H9 (cell line): ENCODE data around the gene ELF5. TPM values are rescaled to one million over a fixed set of nuclear protein-coding genes. Genes with fewer than 3 reads are reported as not detected.

Experiments
- DNase-seq: peaks from one replicate; pipeline ENCODE4 v3.0.0-alpha.2; 2017
- H2AFZ ChIP-seq: one replicate; pipeline ENCODE4 v1.6.1; 2013; ENCODE audit warnings: mild to moderate bottlenecking, low read length, control low read depth, moderate library complexity
- H2AK5ac ChIP-seq: 2 replicates; pipeline ENCODE4 v1.6.1; 2013; ENCODE audit warnings: low read length, control low read depth, mixed read lengths; ENCODE audit not compliant: insufficient read length
- H2BK120ac ChIP-seq: one replicate; pipeline ENCODE4 v1.6.1; 2013; ENCODE audit warnings: low read depth, mild to moderate bottlenecking, low read length, control low read depth, inconsistent platforms; ENCODE audit not compliant: poor library complexity, severe bottlenecking
- H2BK12ac ChIP-seq: 2 replicates; pipeline ENCODE4 v1.6.1; 2013; ENCODE audit warnings: low read length, control low read depth, mixed read lengths, low read depth; ENCODE audit not compliant: insufficient read length
- H2BK15ac ChIP-seq: 2 replicates; pipeline ENCODE4 v1.6.1; 2013; ENCODE audit warnings: low read depth, low read length, control low read depth
- H2BK20ac ChIP-seq: one replicate; pipeline ENCODE4 v1.6.1; 2013; ENCODE audit warnings: low read depth, mild to moderate bottlenecking, low read length, control low read depth, inconsistent platforms; ENCODE audit not compliant: poor library complexity, severe bottlenecking
- H2BK5ac ChIP-seq: 2 replicates; pipeline ENCODE4 v1.6.1; 2013; ENCODE audit warnings: low read length, control low read depth, mixed read lengths; ENCODE audit not compliant: insufficient read length
- H3K14ac ChIP-seq: 2 replicates; pipeline ENCODE4 v1.6.1; 2013; ENCODE audit warnings: low read length, control low read depth; ENCODE audit not compliant: insufficient read depth
- H3K18ac ChIP-seq: 2 replicates; pipeline ENCODE4 v1.6.1; 2013; ENCODE audit warnings: low read depth, mild to moderate bottlenecking, mixed read lengths, low read length, control low read depth; ENCODE audit not compliant: insufficient read length
- H3K23ac ChIP-seq: 2 replicates; pipeline ENCODE4 v1.6.1; 2013; ENCODE audit warnings: low read length, control low read depth, mixed read lengths, low read depth; ENCODE audit not compliant: insufficient read length
- H3K23me2 ChIP-seq: 2 replicates; pipeline ENCODE4 v1.6.1; 2013; ENCODE audit warnings: low read depth, mild to moderate bottlenecking, mixed read lengths, low read length, control low read depth; ENCODE audit not compliant: insufficient read length, poor library complexity, severe bottlenecking
- H3K27ac ChIP-seq: 2 replicates; pipeline ENCODE4 v1.5.1; 2013; ENCODE audit warnings: low read length, control low read depth, mixed read lengths, low read depth; ENCODE audit not compliant: insufficient read length
- H3K27me3 ChIP-seq: 2 replicates; pipeline ENCODE4 v1.6.1; 2013; ENCODE audit warnings: low read length, control low read depth, inconsistent platforms; ENCODE audit not compliant: insufficient read depth
- H3K4ac ChIP-seq: 2 replicates; pipeline ENCODE4 v1.6.1; 2013; ENCODE audit warnings: low read depth, mild to moderate bottlenecking, control low read depth, inconsistent platforms, low read length, moderate library complexity
- H3K4me1 ChIP-seq: 2 replicates; pipeline ENCODE4 v1.6.1; 2013; ENCODE audit warnings: low read length, control low read depth, inconsistent platforms; ENCODE audit not compliant: insufficient read depth
- H3K4me2 ChIP-seq: 2 replicates; pipeline ENCODE4 v1.6.1; 2013; ENCODE audit warnings: low read length, control low read depth, mixed read lengths; ENCODE audit not compliant: insufficient read length, insufficient read depth
- H3K56ac ChIP-seq: 2 replicates; pipeline ENCODE4 v1.6.1; 2013; ENCODE audit warnings: low read depth, mild to moderate bottlenecking, mixed read lengths, low read length, control low read depth; ENCODE audit not compliant: insufficient read length
- H3K79me1 ChIP-seq: 2 replicates; pipeline ENCODE4 v1.6.1; 2013; ENCODE audit warnings: low read depth, mild to moderate bottlenecking, moderate library complexity, low read length, control low read depth, inconsistent platforms; ENCODE audit not compliant: insufficient read depth, poor library complexity, severe bottlenecking
- H3K79me2 ChIP-seq: 2 replicates; pipeline ENCODE4 v1.6.1; 2013; ENCODE audit warnings: low read length, control low read depth, inconsistent platforms; ENCODE audit not compliant: insufficient read depth
- H3K9ac ChIP-seq: 2 replicates; pipeline ENCODE4 v1.6.1; 2013; ENCODE audit warnings: low read length, control low read depth, mixed read lengths; ENCODE audit not compliant: insufficient read length; ENCODE audit errors: extremely low read depth
- H3K9me3 ChIP-seq: one replicate; pipeline ENCODE4 v1.6.1; 2013; ENCODE audit warnings: low read depth, low read length, inconsistent platforms; ENCODE audit not compliant: control insufficient read depth
- H3T11ph ChIP-seq: one replicate; pipeline ENCODE4 v1.6.1; 2013; ENCODE audit warnings: mild to moderate bottlenecking, low read length, control low read depth, inconsistent platforms
- H4K20me1 ChIP-seq: one replicate; pipeline ENCODE4 v1.6.1; 2013; ENCODE audit not compliant: control insufficient read depth, insufficient read length, insufficient read depth
- H4K5ac ChIP-seq: 2 replicates; pipeline ENCODE4 v1.6.1; 2013; ENCODE audit warnings: low read depth, mild to moderate bottlenecking, mixed read lengths, low read length, control low read depth; ENCODE audit not compliant: insufficient read length
- H4K8ac ChIP-seq: replicated peaks from 2 replicates; pipeline ENCODE4 v1.6.1; 2013; ENCODE audit warnings: low read length, control low read depth, mixed read lengths, low read depth; ENCODE audit not compliant: insufficient read length
- H4K91ac ChIP-seq: 2 replicates; pipeline ENCODE4 v1.6.1; 2013; ENCODE audit warnings: low read depth, mild to moderate bottlenecking, moderate library complexity, mixed read lengths, low read length, control low read depth; ENCODE audit not compliant: insufficient read length
- H3K27ac Mint-ChIP-seq, 3 experiments: 2 replicates in 2 of 3; 3 replicates in 1 of 3; pipeline ENCODE4 v1.8.0; 2020 to 2021; ENCODE audit warnings: mixed read lengths in 3 of 3, mild to moderate bottlenecking in 1 of 3, moderate library complexity in 1 of 3
- H3K27me3 Mint-ChIP-seq: 2 replicates; pipeline ENCODE4 v1.8.0; 2021; ENCODE audit warnings: low read depth, mild to moderate bottlenecking, moderate library complexity, mixed read lengths
- H3K36me3 Mint-ChIP-seq, 3 experiments: 2 replicates in 2 of 3; 3 replicates in 1 of 3; pipeline ENCODE4 v1.8.0; 2020 to 2021; ENCODE audit warnings: low read depth in 3 of 3, mixed read lengths in 3 of 3; ENCODE audit not compliant: insufficient read depth in 1 of 3
- H3K4me1 Mint-ChIP-seq, 2 experiments: 2 replicates each; pipeline ENCODE4 v1.8.0; 2020; ENCODE audit warnings: mixed read lengths in 2 of 2
- H3K4me3 Mint-ChIP-seq, 2 experiments: 2 replicates in 1 of 2; 3 replicates in 1 of 2; pipeline ENCODE4 v1.8.0; 2020 to 2021; ENCODE audit warnings: mild to moderate bottlenecking in 2 of 2, mixed read lengths in 2 of 2, moderate library complexity in 1 of 2
- H3K9me3 Mint-ChIP-seq, 2 experiments: 2 replicates in 1 of 2; 3 replicates in 1 of 2; pipeline ENCODE4 v1.8.0; 2020; ENCODE audit warnings: mild to moderate bottlenecking in 2 of 2, mixed read lengths in 2 of 2, moderate library complexity in 1 of 2
- WGBS: extraction: QIAGEN DNeasy Blood & Tissue Kit; methylation state at CpG from one replicate; pipeline ENCODE4 v1.1.7; 2013; ENCODE audit warnings: missing lambda C conversion rate, low lambda C conversion rate, mixed read lengths; ENCODE audit not compliant: insufficient read length; ENCODE audit errors: extremely low coverage; 5-methylcytosine and 5-hydroxymethylcytosine counted together
- total RNA-seq: library from RNA; stranded (reverse); gene quantifications from 2 replicates; pipeline ENCODE4 v1.2.1, GENCODE V29; 2021
- TF ChIP-seq, protein P1 (sequence below): fragments of 200-600 bp; sonication (generic); conservative IDR thresholded peaks from 3 replicates; pipeline ENCODE4 v1.8.0; 2021; ENCODE audit warnings: antibody characterized with exemption, mild to moderate bottlenecking

The ELF5 gene
- total RNA-seq, 1 experiment from 2014 or later, result not detected

DNA sequence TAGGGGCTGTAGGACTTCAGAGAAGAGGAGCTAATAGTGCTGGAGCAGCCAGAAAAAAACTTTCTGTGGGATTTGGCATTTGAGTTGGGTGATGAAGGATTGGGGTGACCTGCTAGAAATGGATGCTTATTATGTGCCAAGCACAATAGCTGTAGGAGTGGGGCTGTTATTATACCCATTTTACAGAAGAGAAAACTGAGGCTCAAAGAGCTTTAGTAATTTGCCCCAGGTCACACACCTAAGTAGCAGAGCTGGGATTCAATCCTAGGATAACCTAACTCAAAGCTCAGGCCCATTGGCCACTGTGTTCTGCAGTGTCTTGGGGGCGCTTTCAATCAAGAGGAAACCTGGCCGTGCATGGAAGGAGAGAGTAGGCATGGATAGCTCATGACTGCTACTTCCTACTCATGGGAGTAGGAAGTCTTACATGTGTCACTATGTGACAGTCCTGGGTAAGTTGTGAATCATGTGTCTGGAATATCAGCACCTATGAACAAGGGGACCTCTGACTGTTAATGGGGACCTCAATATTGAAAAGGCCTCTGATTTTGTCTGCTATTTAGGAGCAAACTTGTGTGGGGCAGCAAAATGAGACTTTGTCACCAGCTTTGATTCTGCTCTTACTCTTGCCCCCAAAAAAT lies 6.1 kb upstream of the ELF5 start:
- Mint-ChIP-seq H3K9me3 (no peaks in the 10 kb centered on the region), H3K27me3 (no peaks in the 10 kb centered on the region), H3K4me3 (no peak overlapping the region), H3K27ac (no peak overlapping the region; a peak in 1 of 7 replicates), H3K36me3 (no peaks in the 10 kb centered on the region), H3K4me1 (0 out of 4 replicates have a peak, but pooled peaks cover 0 to under 1% of the 10 kb centered on the region in 2 experiments)
- H3K27me3 ChIP-seq, result no peaks in the 10 kb centered on the region
- H2BK5ac ChIP-seq, result no peak overlapping the region
- H3K79me2 ChIP-seq, result no peaks in the 10 kb centered on the region
- H2AFZ ChIP-seq, result no peak overlapping the region
- H3K4ac ChIP-seq, result no peak overlapping the region
- no peak for DNase-seq
- TF ChIP-seq, protein P1, sequence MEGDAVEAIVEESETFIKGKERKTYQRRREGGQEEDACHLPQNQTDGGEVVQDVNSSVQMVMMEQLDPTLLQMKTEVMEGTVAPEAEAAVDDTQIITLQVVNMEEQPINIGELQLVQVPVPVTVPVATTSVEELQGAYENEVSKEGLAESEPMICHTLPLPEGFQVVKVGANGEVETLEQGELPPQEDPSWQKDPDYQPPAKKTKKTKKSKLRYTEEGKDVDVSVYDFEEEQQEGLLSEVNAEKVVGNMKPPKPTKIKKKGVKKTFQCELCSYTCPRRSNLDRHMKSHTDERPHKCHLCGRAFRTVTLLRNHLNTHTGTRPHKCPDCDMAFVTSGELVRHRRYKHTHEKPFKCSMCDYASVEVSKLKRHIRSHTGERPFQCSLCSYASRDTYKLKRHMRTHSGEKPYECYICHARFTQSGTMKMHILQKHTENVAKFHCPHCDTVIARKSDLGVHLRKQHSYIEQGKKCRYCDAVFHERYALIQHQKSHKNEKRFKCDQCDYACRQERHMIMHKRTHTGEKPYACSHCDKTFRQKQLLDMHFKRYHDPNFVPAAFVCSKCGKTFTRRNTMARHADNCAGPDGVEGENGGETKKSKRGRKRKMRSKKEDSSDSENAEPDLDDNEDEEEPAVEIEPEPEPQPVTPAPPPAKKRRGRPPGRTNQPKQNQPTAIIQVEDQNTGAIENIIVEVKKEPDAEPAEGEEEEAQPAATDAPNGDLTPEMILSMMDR, result no peak
- WGBS, result no CpG with 5 or more reads among the region's 2 CpGs
- no peak overlapping the region for H4K5ac ChIP-seq
- no peak overlapping the region for H4K8ac ChIP-seq
- no peak overlapping the region for H2BK15ac ChIP-seq
- H3K27ac ChIP-seq, result no peak overlapping the region
- no peak overlapping the region for H2BK12ac ChIP-seq
- H3K14ac ChIP-seq, result no peak overlapping the region
- H4K91ac ChIP-seq, result no peak overlapping the region
- H3K79me1 ChIP-seq, result no peaks in the 10 kb centered on the region
- H3K9ac ChIP-seq, result no peak overlapping the region
- no peaks in the 10 kb centered on the region for H3K9me3 ChIP-seq
- no peaks in the 10 kb centered on the region for H3K4me1 ChIP-seq
- no peak overlapping the region for H2AK5ac ChIP-seq
- H3K18ac ChIP-seq, result no peak overlapping the region
- H3K4me2 ChIP-seq, result no peak overlapping the region
- H3K56ac ChIP-seq, result no peak overlapping the region
- H3K23ac ChIP-seq, result no peak overlapping the region
- no peaks in the 10 kb centered on the region for H4K20me1 ChIP-seq
- no peak overlapping the region for H3T11ph ChIP-seq
- no peak overlapping the region for H2BK20ac ChIP-seq
- H3K23me2 ChIP-seq, result no peaks in the 10 kb centered on the region
- no peak overlapping the region for H2BK120ac ChIP-seq
